GM21737 (cell line): ENCODE data around the gene MUTYH.

Experiments used
- ATAC-seq: cut with Tn5 transposase; IDR thresholded peaks from one replicate; pipeline ENCODE4 v1.9.1; 2021; ENCODE audit warnings: mild to moderate bottlenecking, moderate library complexity; ENCODE audit not compliant: unreplicated experiment

The MUTYH gene

DNA sequence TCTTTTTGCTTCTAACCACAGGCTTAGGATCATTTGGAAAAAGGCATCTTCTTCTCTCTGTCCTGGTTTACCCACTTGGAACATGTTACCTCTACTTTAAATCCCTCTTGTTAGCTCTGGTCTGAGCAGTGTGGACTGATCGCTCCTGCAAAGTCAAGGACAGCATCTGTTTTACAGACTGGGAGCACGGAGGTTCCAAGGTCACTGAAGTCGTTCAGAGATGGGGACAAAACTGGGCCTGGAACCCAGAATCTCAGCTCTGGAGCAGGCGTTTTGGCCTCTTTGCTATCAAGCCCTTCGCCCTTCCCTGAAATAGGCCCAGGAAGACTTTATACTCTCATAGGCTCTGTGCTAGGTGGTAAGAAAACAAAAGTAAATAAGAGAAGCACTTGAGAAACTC, 11.3 kb upstream of the MUTYH start:
- ATAC-seq: no peak

DNA sequence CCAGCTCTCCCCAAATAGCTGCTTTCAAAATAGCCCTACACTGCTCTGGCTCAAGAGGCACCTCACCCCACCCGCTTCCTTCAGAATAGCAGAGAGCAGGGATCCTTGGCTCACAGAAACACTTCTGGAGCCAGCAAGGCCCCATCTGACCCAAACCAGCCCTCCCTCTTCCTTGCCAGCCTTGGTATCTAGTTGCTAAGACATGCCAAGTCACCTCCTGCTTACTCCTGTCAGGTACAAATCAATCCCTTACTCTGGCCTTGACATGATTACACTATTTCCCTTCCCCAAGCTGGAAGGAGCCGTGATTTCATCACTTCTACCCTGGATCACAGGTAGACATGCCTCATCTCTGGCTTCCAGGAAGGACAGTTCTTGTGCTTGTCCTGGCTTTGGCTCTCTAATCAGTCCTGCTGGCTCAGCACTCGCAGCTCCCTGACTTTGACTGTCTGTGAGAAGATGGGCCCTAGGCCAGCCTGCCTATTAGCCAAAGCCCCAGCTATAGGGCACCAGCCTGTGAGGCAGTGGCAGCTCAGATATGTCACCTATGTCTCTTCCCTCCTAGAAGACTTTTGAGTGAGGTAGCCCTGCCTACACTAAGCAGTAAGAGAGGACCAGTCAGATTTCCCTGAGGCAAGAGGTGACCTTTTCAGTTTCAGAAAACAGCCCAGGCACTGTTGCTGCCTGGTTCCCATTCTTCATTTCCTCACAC, 8.9 kb upstream of the MUTYH start:
- no peak for ATAC-seq

DNA sequence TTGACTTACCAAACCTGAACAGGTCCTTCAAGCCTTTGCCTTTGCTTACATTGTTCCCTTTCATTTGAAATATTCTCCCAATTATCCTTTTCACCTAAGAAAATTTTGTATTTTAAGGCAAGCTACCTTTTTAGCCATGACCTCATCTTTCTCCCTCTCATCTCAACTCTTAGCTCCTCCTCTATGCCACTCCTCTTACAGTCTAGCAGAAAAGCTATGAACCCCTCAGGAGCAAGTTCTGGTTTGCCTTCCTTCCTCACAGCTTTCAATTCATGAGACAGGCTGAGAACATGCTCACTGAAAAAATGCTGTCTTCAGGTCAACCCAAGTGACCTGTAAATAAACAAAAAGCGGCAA, 8.3 kb upstream of the MUTYH start:
- ATAC-seq: no peak

DNA sequence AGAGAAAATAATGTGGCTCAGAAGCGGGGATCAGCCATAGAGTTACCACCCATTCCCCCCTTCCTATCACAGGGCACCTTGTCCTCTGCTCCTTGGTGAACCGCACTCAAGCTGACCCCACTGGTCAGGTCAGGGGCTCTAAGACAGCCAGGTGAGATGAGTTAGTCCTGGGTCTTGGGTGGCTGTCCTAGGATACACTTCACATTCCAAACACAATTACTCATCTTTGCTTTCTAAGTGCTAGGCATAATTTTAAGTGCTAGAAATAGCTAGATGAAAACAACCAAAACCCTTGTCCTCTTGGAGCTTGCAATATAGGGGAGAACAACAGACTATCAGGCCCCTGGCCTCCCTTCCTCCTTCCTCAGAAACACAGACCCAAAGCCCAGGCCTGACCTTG, 7.8 kb upstream of the MUTYH start:
- ATAC-seq: no peak

DNA sequence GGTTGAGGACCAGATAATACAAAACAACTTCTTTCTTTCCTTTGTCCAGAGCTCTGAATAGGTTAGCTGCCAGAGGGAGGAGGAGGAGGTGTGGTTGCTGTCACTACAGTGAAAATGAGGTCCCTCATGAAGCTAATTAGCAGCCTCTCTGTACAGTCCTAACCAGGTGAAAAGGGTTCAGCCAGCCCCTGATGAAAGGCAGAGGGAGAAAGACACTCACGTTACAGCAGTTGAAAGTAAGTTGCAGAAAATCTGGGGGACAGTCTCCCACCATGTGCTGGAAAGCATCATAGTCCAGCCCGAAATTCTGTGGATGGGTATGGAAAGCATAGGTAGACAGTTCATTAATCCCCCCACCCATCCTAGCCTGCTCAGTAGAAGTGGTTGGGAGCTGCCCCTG, 6.2 kb upstream of the MUTYH start:
- no peak for ATAC-seq

DNA sequence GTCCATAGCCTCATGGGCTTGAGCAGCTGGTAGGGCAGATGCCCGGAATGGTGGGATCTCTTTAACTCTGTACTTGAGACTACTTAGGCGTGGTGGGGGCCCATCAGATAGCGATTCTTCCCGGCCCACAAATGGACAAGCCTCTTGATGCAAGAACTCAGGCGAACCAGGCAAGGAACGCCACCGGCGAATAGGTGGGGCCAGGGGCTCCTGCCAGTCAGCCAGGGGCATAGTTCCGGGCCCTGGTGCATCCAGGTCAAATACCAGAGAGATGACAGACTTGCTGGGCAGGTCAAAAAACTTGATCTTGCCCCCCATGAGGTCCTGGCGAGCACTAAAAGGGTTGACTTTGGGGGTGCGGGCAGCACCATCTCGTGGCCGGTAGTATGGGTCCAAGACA, 4.8 kb upstream of the MUTYH start:
- no peak for ATAC-seq

DNA sequence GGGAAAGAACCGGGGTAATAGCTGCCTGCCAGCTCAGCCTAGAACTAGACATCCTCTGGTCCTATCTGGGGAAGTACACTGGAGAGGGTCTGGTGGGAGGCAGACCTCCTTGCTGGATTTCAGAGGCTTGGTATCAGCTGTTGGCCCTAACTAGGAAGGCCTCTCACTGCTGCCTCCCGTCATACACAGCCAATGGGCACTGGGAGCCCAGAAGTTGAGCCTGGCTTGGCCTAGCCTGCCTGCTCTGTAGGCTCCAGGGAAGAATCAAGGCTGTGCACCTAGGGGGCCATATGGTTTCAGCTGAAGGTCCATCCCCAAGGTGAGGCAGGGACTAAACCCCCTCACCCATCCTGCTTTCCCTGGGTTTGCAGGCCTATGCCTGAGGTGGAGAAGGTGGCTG, 4.3 kb upstream of the MUTYH start:
- ATAC-seq: no peak

DNA sequence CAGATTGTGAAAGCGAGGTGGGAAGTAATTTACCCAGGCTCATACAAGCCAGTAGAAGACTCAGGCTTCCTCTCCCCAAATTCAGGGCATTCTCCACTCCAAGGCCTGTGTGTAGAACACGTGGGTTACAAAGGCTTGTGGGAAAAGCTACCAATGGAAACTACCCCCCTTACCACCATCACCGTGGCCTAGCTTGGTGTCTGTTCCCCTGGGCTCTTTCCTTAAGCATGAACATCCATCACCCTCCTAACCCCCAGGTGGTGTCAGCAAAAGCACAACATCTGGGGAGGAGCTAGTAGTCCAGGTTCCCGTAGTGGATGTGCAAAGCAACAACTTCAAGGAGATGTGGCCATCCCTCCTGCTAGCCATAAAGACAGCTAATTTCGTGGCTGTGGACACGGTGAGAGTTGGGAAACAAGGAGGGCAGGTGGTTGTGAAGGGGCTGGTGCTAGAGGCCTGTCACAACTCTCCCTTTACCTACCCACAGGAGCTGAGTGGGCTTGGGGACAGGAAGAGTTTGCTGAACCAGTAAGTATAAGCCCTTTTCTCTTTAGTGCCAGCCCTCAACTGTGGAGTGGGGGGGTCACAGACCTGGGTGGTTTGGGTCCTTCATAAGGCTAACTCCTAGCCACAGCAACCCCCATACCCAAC, 701 bp upstream of the MUTYH start:
- ATAC-seq: no peak

DNA sequence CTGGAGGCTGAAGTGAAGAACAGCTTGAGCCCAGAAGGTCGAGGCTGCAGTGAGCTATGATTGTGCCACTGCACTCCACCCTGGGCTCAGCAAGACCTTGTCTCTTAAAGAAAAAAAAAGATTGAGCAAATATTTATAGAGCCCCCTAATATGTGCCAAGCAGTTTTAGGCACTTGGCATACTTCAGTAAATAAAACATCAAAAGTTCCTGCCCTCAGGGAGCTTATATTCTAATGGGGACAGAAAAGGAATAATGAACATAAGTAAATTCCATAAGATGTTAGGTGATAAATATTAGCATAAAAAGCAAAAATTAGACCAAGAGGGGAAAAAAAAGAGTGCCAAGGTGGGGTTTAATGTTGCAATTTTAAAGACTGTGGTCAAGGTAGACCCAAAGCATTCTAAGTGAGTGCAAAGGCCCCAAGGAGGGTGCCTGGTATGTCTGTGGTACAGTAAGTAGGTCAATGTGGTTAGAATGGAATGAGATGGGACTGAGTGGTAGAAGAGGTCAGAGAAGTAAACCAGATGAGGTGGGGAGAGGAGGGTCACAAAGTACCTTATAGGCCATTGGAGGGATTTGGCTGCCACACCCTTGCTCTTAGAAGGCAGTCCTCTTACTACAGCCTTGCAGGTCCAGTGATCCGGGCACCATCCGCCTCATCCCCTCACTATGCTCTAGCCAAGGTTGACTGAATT, 2.5 kb downstream of the MUTYH start:
- no peak for ATAC-seq

DNA sequence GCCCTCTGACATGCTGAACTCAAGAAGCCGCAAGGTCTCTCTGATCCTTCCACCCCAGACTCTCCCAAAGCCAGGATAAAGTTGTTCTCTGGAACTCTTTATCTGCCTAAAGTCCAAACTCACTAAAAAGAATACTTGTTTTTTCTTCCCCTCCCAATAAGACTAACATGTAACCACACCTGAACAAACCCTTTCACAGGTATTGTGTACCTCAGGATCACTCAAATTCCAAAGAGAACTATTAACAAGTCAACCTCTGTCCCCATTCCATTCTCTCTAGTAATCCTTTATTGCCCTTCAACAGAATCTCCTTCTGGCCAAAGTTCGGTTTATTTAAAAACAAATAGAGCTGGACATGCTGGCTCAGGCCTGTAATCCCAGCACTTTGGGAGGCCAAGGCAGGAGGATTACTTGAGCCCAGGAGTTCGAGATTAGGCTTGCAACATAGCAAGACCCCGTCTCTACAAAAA, 4.3 kb downstream of the MUTYH start:
- ATAC-seq: no peak

DNA sequence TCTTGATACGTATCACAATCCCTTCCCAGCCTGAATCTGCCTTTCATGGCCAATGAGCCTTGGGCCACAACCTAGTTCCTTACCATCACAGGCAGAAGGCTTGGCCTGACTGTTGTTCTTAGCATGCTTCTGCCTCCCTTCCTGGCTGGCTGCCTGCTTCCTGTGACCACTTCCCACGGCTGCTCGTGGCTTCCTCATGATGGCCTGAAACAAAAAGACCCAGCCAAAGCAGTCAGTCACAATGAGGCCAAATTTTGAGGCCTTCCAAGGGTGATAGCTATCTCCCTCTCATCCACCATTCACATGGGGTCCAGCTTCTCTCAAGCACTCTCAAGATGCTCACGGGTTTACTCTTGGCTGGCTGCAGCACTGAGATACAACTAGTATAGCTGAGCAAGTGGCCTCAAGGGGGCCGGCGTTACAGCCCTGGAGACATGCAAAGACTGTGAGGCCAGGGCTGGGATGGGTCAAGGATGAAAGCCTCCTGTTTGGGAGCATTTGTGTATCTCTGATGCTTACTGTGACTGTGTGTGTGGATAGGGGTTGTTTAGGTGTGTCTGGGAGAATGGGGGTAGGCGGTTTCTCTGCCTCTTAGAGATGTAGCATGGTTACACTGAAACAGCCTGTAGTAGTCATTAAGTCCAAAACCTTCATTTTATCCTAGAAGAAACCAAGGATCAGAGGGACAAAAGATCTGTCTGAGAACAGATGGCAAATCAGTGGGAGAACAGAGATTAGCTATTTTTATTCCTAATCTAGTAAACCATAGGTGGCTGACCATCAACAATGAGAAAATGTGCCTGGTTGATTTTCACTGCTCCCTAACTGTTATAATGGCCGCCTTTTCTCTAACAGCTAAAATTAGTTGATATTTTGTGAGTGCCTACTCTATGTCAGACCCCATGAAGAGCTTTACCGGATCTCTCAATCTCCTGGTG, 5.7 kb downstream of the MUTYH start:
- ATAC-seq: no peak

DNA sequence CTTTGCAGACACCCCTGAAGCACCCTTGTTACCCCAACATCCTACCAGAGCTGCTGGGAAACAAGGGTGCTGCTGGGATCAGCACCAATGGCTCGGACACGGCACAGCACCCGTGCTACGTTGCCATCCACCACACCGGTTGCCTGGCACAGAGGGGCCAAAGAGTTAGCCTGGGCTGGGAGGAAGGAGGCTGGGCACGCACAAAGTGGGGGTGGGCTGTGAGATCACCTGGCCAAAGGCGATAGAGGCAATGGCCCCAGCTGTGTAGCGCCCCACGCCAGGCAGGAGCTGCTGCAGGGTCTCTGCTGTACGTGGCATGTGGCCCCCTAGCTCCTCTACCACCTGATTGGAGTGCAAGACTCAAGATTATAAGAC, 7.9 kb downstream of the MUTYH start:
- ATAC-seq: no peak

DNA sequence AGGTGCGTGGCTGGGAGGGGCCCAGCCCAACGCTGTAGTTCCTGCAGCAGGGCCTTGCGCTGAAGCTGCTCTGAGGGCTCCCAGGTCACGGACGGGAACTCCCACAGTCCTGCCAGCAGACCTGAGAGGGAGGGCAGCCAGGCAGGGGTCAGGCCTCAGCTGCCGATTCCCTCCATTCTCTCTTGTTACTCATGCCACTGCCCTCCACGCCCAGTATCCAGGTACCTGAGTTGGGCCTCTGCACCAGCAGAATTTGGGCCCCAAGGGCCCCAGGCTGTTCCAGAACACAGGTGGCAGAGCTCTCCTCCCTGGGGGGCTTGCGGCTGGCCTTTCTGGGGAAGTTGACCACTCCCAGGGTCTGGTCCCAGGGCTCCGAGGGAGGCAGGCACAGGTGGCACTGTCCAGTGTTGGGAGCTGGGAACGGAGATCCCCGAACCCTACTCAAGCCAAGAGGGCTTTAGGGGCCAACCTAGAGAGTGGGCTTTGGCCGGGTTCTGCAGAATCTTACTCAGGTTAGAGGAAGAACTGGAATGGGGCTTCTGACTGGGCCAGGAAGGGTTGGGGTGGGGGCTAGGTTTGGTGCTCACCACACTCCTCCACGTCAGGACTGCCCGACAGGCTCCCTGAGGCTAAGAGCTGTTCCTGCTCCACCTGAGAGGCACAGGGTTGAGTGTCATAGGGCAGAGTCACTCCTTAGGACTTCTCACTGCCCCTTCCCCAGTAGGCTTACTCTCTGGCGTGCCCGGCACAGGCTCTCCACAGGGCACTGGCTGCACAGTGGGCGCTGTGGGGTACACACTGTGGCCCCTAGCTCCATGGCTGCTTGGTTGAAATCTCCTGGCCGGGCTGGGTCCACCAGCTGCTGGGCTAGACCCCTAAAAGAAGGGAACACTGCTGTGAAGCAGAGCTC, 8.5 kb downstream of the MUTYH start:
- ATAC-seq: no peak

DNA sequence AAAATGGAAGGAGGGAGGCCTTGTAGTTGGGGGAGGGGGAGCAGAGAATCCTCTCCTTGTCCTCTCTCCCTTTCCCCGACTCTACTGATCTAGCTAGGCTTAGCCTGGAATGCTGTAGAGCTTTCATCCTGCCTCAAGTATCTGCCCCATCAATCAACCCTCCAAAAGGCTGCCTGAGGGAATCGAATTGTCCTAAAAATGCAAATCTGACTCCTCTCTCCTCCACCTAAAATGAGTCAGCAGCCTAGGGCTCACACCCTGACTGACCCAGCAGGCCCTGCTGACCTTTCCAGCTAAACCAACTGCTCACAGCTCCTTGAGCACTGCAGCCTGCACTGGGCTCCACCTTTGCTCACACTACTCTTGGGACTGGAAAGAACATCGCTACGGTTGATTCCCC, 10.8 kb downstream of the MUTYH start:
- no peak for ATAC-seq

DNA sequence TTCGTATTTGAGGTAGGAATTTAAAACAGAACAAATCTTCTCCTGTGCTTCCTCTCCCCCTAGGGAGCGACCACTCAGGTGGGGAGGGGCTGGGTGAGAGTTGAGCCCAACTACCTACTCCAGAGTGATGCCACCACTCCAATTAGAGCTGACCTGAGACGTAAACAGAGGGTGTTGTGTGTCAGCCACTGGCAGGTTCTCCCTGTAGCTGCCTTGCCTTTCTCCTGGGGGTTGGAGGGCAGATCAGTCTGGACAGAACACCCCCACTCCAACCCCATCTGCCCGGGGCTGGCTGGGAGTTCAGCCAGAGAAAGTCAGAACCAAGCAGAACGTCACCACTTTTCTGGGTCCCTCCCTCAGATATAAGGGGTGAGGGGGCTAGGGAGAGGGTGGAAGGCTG, 11.6 kb downstream of the MUTYH start:
- ATAC-seq: no peak

DNA sequence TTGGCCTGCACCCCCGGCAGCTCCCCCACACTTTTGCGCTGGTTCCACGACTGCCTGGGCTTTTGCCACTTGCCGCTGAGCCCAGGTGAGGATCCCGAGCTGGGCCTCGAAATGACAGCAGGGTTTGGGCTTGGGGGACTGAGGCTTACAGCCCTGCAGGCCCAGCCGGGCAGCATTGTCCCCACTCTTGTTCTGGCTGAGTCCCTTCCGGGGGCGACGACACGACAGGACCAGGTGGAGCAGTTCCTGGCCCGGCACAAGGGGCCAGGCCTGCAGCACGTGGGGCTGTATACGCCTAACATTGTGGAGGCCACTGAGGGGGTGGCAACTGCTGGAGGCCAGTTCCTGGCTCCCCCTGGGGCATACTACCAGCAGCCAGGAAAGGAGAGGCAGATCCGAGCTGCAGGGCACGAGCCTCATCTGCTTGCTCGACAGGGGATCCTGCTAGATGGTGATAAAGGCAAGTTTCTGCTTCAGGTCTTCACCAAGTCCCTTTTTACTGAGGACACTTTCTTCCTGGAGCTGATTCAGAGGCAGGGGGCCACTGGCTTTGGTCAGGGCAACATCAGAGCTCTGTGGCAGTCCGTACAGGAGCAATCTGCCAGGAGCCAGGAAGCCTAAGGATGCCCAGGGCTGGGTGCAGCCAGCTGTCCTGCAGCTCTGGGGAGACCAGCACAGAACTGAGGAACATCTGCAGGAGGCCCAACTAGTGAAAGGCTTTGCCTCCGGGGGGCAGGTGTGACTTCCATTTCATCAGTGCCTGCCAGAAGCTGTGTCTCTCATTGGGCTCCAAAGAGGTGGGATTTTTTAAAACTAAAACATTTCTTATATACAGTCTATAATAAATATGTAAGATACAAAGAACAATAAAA, 12.4 kb downstream of the MUTYH start:
- no peak for ATAC-seq

DNA sequence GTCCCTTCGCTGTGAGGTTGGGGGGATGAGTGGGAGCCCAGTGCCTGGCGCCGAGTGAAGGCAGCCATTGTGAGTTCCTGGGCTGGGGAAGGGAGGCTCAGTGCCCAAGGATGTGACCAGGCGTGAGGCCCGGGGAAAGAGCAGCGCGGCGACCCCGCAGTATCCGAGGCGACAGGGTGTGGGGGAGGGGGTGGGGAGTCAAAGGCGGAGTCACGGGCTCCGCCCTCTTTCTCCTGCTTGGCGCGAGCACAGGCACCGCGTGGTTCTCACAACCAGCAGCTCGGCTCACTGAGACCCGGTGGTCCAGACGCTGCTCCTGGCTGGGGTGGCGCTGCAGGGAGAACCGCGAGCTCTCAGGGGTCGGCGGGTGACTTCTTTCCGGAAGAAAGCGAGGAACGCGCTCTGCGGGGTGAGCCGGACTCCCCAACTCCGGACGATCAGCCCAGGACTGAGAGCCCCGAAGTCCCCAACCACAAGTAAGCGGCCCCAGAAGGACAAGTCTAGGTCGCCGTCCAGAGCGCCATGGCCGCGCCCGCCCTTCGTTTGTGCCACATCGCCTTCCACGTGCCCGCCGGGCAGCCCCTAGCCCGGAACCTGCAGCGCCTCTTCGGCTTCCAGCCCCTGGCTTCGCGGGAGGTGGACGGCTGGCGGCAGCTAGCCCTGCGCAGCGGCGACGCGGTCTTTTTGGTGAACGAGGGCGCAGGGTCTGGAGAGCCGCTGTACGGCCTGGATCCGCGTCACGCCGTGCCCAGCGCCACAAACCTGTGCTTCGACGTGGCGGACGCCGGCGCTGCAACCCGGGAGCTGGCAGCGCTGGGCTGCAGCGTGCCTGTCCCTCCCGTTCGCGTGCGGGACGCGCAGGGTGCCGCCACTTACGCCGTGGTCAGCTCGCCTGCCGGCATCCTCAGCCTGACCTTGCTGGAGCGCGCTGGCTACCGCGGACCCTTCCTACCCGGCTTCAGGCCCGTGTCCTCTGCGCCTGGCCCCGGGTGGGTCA, 13.3 kb downstream of the MUTYH start, which contains the start of gene HPDL:
TSS of gene HPDL (plus strand) at position 269 of the 997 bp plus-strand sequence. CDS start at position 523, 254 bp downstream.
- no peak for ATAC-seq
